HEK293 (cell line): Measurements from ENCODE around the gene LTO1.

Experiments
- CTCF ChIA-PET: fragments of 350-600 bp; formaldehyde crosslinking; extraction: SDS; loops from one replicate; lab custom pipeline; 2021; ENCODE audit warnings: antibody characterized with exemption; lab: Yijun Ruan, JAX
- POLR2A ChIA-PET: fragments of 300-600 bp; formaldehyde crosslinking; extraction: SDS; loops from one replicate; lab custom pipeline; 2020; ENCODE audit warnings: antibody characterized with exemption, inconsistent platforms; lab: Yijun Ruan, JAX
- H3K27ac ChIP-seq: fragments of 200-500 bp; sonication (Bioruptor generic); 2 replicates; pipeline ENCODE4 v1.5.1; 2014; ENCODE audit warnings: low read depth, low read length, control low read depth, inconsistent platforms; ENCODE audit errors: extremely low read depth
- H3K36me3 ChIP-seq, 2 experiments: fragments of 200-500 bp in 1 of 2; sonication (Bioruptor generic) in 1 of 2; 1 replicate in 1 of 2; 2 replicates in 1 of 2; pipeline ENCODE4 v1.5.1; 2014 to 2017; ENCODE audit warnings: inconsistent platforms in 2 of 2, low read length in 2 of 2; ENCODE audit not compliant: control insufficient read depth in 2 of 2, insufficient read depth in 1 of 2
- H3K4me1 ChIP-seq: fragments of 200-500 bp; sonication (Bioruptor generic); 2 replicates; pipeline ENCODE4 v1.5.1; 2014; ENCODE audit warnings: mild to moderate bottlenecking, low read length, inconsistent platforms; ENCODE audit not compliant: control insufficient read depth, insufficient read depth
- H3K4me3 ChIP-seq: 2 replicates; pipeline ENCODE4 v1.5.1; 2011; ENCODE audit warnings: low read depth, mild to moderate bottlenecking, control low read depth, low read length, moderate library complexity
- H3K9me3 ChIP-seq: fragments of 200-500 bp; sonication (Bioruptor generic); 2 replicates; pipeline ENCODE4 v1.5.1; 2014; ENCODE audit warnings: low read depth, low read length, inconsistent platforms; ENCODE audit not compliant: control insufficient read depth, insufficient read depth
- EGR2 ChIP-seq: fragments of 450-650 bp; formaldehyde crosslinking; IDR thresholded peaks from 2 replicates; pipeline ENCODE4 v1.5.1; 2016; ENCODE audit warnings: low read depth, missing biosample characterization, missing genetic modification characterization
- KLF1 ChIP-seq: fragments of 450-650 bp; formaldehyde crosslinking; IDR thresholded peaks from 2 replicates; pipeline ENCODE4 v1.5.1; 2016; ENCODE audit warnings: missing biosample characterization, missing genetic modification characterization
- KLF16 ChIP-seq: fragments of 450-650 bp; formaldehyde crosslinking; IDR thresholded peaks from 2 replicates; pipeline ENCODE4 v1.5.1; 2017; ENCODE audit warnings: missing biosample characterization, missing genetic modification characterization
- KLF8 ChIP-seq: fragments of 450-650 bp; formaldehyde crosslinking; IDR thresholded peaks from 2 replicates; pipeline ENCODE4 v1.5.1; 2016; ENCODE audit warnings: missing biosample characterization, missing genetic modification characterization
- SETDB1 ChIP-seq: IDR thresholded peaks from one replicate; pipeline ENCODE4 v1.6.1; 2017; ENCODE audit warnings: mild to moderate bottlenecking, low read length, moderate library complexity, mixed read lengths; ENCODE audit not compliant: insufficient read length
- YY2 ChIP-seq: fragments of 450-650 bp; formaldehyde crosslinking; IDR thresholded peaks from 2 replicates; pipeline ENCODE4 v1.5.1; 2016; ENCODE audit warnings: missing biosample characterization, missing genetic modification characterization
- ZNF133 ChIP-seq: fragments of 450-650 bp; formaldehyde crosslinking; IDR thresholded peaks from 2 replicates; pipeline ENCODE4 v1.5.1; 2016; ENCODE audit warnings: missing biosample characterization, missing genetic modification characterization
- ZNF561 ChIP-seq: fragments of 450-650 bp; IDR thresholded peaks from 2 replicates; pipeline ENCODE4 v1.5.1; 2018; ENCODE audit warnings: missing biosample characterization, missing genetic modification characterization, borderline replicate concordance
- ZNF571 ChIP-seq: fragments of 450-650 bp; formaldehyde crosslinking; IDR thresholded peaks from 2 replicates; pipeline ENCODE4 v1.5.0; 2017; ENCODE audit warnings: missing biosample characterization, missing genetic modification characterization
- ZNF621 ChIP-seq: fragments of 450-650 bp; formaldehyde crosslinking; IDR thresholded peaks from 2 replicates; pipeline ENCODE4 v1.5.1; 2017; ENCODE audit warnings: missing biosample characterization, missing genetic modification characterization
- ZNF660 ChIP-seq: fragments of 450-650 bp; IDR thresholded peaks from 2 replicates; pipeline ENCODE4 v1.5.1; 2018; ENCODE audit warnings: missing biosample characterization, mild to moderate bottlenecking, missing genetic modification characterization
- ZNF707 ChIP-seq: fragments of 450-650 bp; formaldehyde crosslinking; IDR thresholded peaks from 2 replicates; pipeline ENCODE4 v1.5.1; 2016; ENCODE audit warnings: missing biosample characterization, missing genetic modification characterization
- ZNF768 ChIP-seq: fragments of 450-650 bp; formaldehyde crosslinking; IDR thresholded peaks from 2 replicates; pipeline ENCODE4 v1.5.1; 2018; ENCODE audit warnings: missing biosample characterization, mild to moderate bottlenecking, missing genetic modification characterization
- ZNF777 ChIP-seq: fragments of 450-650 bp; formaldehyde crosslinking; IDR thresholded peaks from 2 replicates; pipeline ENCODE4 v1.5.1; 2017; ENCODE audit warnings: missing biosample characterization, missing genetic modification characterization, borderline replicate concordance
- ZNF785 ChIP-seq: fragments of 450-650 bp; formaldehyde crosslinking; IDR thresholded peaks from 2 replicates; pipeline ENCODE4 v1.5.1; 2016; ENCODE audit warnings: missing biosample characterization, missing genetic modification characterization
- TF ChIP-seq, protein P1 (sequence below): fragments of 450-650 bp; formaldehyde crosslinking; IDR thresholded peaks from 2 replicates; pipeline ENCODE4 v1.5.1; 2017; ENCODE audit warnings: missing biosample characterization, missing genetic modification characterization
- TF ChIP-seq, protein P2 (sequence below): fragments of 450-650 bp; formaldehyde crosslinking; IDR thresholded peaks from 2 replicates; pipeline ENCODE4 v1.5.0; 2017; ENCODE audit warnings: missing biosample characterization, missing genetic modification characterization, borderline replicate concordance
- TF ChIP-seq, protein P3 (sequence below): fragments of 450-650 bp; formaldehyde crosslinking; IDR thresholded peaks from 2 replicates; pipeline ENCODE4 v1.5.1; 2016; ENCODE audit warnings: missing biosample characterization, missing genetic modification characterization
- TF ChIP-seq, protein P4 (sequence below): fragments of 450-650 bp; formaldehyde crosslinking; IDR thresholded peaks from 2 replicates; pipeline ENCODE4 v1.5.1; 2016; ENCODE audit warnings: missing biosample characterization, missing genetic modification characterization, borderline replicate concordance
- TF ChIP-seq, protein P5 (sequence below): fragments of 450-650 bp; formaldehyde crosslinking; IDR thresholded peaks from 2 replicates; pipeline ENCODE4 v1.5.1; 2016; ENCODE audit warnings: missing biosample characterization, missing genetic modification characterization

Gene LTO1

DNA sequence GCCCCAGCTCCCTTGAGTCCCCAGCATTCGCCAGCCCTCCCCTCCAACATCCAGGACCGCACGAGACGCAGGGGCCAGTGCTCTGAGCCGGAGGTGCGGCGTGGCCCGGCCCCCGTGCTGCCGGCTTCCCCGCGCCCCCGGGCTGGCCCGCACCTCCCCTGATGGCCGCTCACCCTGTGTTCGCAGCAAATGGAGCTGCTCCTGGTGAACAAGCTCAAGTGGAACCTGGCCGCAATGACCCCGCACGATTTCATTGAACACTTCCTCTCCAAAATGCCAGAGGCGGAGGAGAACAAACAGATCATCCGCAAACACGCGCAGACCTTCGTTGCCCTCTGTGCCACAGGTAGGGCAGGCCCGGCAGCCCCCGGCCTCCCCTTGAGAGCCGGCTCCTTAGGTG is 31.5 kb downstream of the LTO1 start:
- CTCF ChIA-PET = interaction anchor here (0.6 to 4.8 kb wide), 24 partner anchors 11 to 688 kb away, joined by 3 to 54 read pairs (median 4); partner anchors contain the start of gene MYEOV
- Histone ChIP-seq H3K4me1 (peaks cover 3% of the 10 kb centered on the region; the same call in 1 of the 2 replicates), H3K36me3 (peaks cover 0 to 49% of the 10 kb centered on the region in 2 experiments; a peak in 1 of 3 replicates), H3K4me3 (no peak overlapping the region), H3K27ac (no peak overlapping the region), H3K9me3 (no peaks in the 10 kb centered on the region)
- TF ChIP-seq ZNF561 (tag by site-specific recombination) (no peak), ZNF621 (tag by site-specific recombination) (no peak), ZNF777 (tag by site-specific recombination) (no peak), YY2 (tag by site-specific recombination) (no peak), ZNF785 (tag by site-specific recombination) (no peak), ZNF660 (tag by site-specific recombination) (no peak), ZNF133 (tag by site-specific recombination) (no peak), KLF1 (no peak), ZNF707 (tag by site-specific recombination) (no peak), SETDB1 (no peak), EGR2 (tag by site-specific recombination) (no peak), KLF8 (tag by site-specific recombination) (no peak), KLF16 (tag by site-specific recombination) (no peak), ZNF571 (tag by site-specific recombination) (no peak), ZNF768 (tag by site-specific recombination) (no peak)
- TF ChIP-seq, protein P1, sequence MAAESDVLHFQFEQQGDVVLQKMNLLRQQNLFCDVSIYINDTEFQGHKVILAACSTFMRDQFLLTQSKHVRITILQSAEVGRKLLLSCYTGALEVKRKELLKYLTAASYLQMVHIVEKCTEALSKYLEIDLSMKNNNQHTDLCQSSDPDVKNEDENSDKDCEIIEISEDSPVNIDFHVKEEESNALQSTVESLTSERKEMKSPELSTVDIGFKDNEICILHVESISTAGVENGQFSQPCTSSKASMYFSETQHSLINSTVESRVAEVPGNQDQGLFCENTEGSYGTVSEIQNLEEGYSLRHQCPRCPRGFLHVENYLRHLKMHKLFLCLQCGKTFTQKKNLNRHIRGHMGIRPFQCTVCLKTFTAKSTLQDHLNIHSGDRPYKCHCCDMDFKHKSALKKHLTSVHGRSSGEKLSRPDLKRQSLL (tag by site-specific recombination) = no peak
- TF ChIP-seq, protein P2, sequence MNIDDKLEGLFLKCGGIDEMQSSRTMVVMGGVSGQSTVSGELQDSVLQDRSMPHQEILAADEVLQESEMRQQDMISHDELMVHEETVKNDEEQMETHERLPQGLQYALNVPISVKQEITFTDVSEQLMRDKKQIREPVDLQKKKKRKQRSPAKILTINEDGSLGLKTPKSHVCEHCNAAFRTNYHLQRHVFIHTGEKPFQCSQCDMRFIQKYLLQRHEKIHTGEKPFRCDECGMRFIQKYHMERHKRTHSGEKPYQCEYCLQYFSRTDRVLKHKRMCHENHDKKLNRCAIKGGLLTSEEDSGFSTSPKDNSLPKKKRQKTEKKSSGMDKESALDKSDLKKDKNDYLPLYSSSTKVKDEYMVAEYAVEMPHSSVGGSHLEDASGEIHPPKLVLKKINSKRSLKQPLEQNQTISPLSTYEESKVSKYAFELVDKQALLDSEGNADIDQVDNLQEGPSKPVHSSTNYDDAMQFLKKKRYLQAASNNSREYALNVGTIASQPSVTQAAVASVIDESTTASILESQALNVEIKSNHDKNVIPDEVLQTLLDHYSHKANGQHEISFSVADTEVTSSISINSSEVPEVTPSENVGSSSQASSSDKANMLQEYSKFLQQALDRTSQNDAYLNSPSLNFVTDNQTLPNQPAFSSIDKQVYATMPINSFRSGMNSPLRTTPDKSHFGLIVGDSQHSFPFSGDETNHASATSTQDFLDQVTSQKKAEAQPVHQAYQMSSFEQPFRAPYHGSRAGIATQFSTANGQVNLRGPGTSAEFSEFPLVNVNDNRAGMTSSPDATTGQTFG (tag by site-specific recombination) = no peak
- TF ChIP-seq, protein P3, sequence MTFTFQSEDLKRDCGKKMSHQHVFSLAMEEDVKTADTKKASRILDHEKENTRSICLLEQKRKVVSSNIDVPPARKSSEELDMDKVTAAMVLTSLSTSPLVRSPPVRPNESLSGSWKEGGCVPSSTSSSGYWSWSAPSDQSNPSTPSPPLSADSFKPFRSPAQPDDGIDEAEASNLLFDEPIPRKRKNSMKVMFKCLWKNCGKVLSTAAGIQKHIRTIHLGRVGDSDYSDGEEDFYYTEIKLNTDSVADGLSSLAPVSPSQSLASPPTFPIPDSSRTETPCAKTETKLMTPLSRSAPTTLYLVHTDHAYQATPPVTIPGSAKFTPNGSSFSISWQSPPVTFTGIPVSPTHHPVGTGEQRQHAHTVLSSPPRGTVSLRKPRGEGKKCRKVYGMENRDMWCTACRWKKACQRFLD (tag by site-specific recombination) = no peak
- TF ChIP-seq, protein P4, sequence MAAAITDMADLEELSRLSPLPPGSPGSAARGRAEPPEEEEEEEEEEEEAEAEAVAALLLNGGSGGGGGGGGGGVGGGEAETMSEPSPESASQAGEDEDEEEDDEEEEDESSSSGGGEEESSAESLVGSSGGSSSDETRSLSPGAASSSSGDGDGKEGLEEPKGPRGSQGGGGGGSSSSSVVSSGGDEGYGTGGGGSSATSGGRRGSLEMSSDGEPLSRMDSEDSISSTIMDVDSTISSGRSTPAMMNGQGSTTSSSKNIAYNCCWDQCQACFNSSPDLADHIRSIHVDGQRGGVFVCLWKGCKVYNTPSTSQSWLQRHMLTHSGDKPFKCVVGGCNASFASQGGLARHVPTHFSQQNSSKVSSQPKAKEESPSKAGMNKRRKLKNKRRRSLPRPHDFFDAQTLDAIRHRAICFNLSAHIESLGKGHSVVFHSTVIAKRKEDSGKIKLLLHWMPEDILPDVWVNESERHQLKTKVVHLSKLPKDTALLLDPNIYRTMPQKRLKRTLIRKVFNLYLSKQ (tag by site-specific recombination) = no peak
- TF ChIP-seq, protein P5, sequence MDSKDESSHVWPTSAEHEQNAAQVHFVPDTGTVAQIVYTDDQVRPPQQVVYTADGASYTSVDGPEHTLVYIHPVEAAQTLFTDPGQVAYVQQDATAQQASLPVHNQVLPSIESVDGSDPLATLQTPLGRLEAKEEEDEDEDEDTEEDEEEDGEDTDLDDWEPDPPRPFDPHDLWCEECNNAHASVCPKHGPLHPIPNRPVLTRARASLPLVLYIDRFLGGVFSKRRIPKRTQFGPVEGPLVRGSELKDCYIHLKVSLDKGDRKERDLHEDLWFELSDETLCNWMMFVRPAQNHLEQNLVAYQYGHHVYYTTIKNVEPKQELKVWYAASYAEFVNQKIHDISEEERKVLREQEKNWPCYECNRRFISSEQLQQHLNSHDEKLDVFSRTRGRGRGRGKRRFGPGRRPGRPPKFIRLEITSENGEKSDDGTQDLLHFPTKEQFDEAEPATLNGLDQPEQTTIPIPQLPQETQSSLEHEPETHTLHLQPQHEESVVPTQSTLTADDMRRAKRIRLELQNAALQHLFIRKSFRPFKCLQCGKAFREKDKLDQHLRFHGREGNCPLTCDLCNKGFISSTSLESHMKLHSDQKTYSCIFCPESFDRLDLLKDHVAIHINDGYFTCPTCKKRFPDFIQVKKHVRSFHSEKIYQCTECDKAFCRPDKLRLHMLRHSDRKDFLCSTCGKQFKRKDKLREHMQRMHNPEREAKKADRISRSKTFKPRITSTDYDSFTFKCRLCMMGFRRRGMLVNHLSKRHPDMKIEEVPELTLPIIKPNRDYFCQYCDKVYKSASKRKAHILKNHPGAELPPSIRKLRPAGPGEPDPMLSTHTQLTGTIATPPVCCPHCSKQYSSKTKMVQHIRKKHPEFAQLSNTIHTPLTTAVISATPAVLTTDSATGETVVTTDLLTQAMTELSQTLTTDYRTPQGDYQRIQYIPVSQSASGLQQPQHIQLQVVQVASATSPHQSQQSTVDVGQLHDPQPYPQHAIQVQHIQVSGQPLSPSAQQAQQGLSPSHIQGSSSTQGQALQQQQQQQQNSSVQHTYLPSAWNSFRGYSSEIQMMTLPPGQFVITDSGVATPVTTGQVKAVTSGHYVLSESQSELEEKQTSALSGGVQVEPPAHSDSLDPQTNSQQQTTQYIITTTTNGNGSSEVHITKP (tag by site-specific recombination) = no peak
- POLR2A ChIA-PET = interaction anchor here (0.6 to 2.2 kb wide), 5 partner anchors 32 to 514 kb away, joined by 3 to 6 read pairs (median 4); partner anchors contain the start of gene LTO1
